Fibroblast of pulmonary artery (primary cell): ENCODE data around the gene IQCE.
A peak's percentile ranks its signal among the peaks of the same experiment; 100 is the strongest.

Source experiments
- DNase-seq: peaks from one replicate; pipeline ENCODE4 v3.0.0-alpha.2; 2010; ENCODE audit warnings: low read depth
- H3K4me3 ChIP-seq: replicated peaks from 2 replicates; pipeline ENCODE4 v1.5.1; 2011; ENCODE audit warnings: low read depth, mild to moderate bottlenecking, control low read depth, low read length, moderate library complexity
- TF ChIP-seq, protein P1 (sequence below): IDR thresholded peaks from 2 replicates; pipeline ENCODE4 v1.5.1; 2011; ENCODE audit warnings: mild to moderate bottlenecking, control low read depth, low read length, inconsistent platforms; ENCODE audit errors: missing control alignments

Gene IQCE

DNA sequence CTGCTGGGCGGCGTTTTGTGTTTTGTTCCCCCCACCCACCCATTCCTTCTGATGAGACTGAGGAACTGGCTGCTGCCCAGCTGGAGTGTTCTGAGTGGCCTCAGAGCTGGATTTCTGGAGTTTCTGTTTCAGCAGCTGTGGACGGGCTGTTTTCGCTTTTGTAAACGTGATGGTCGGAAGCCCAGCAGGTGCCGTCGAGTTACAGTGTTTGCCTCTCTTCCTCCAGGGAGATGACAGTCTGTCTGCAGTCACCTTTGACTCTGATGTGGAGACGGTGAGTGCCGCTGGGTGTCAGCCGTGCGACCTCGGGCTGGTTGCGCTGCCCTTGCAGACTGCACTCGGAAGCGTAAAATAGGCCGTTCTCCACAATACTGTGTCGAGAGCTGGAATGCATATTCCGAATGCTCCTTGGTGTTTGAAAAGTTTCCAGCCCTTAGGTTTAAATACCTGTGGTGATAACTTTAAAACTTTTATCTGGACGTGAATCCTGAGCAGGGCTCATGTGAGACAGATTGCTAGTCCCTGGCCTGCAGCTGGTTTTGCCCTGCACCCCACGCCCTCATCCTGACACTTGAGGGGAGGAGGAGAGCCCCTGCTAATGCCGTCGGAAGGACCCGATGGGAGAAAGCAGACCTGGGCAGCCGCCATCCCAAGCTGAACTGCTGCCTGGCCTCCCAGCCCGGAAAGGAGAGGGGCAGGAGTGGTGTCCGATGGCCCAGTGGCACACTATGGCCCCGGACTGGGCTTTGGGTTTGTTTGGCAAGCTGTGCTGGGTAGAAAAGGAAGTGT is 8.3 kb downstream of the IQCE start:
- TF ChIP-seq, protein P1, sequence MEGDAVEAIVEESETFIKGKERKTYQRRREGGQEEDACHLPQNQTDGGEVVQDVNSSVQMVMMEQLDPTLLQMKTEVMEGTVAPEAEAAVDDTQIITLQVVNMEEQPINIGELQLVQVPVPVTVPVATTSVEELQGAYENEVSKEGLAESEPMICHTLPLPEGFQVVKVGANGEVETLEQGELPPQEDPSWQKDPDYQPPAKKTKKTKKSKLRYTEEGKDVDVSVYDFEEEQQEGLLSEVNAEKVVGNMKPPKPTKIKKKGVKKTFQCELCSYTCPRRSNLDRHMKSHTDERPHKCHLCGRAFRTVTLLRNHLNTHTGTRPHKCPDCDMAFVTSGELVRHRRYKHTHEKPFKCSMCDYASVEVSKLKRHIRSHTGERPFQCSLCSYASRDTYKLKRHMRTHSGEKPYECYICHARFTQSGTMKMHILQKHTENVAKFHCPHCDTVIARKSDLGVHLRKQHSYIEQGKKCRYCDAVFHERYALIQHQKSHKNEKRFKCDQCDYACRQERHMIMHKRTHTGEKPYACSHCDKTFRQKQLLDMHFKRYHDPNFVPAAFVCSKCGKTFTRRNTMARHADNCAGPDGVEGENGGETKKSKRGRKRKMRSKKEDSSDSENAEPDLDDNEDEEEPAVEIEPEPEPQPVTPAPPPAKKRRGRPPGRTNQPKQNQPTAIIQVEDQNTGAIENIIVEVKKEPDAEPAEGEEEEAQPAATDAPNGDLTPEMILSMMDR = no peak
- no peak overlapping the region for H3K4me3 ChIP-seq
- no peak for DNase-seq

DNA sequence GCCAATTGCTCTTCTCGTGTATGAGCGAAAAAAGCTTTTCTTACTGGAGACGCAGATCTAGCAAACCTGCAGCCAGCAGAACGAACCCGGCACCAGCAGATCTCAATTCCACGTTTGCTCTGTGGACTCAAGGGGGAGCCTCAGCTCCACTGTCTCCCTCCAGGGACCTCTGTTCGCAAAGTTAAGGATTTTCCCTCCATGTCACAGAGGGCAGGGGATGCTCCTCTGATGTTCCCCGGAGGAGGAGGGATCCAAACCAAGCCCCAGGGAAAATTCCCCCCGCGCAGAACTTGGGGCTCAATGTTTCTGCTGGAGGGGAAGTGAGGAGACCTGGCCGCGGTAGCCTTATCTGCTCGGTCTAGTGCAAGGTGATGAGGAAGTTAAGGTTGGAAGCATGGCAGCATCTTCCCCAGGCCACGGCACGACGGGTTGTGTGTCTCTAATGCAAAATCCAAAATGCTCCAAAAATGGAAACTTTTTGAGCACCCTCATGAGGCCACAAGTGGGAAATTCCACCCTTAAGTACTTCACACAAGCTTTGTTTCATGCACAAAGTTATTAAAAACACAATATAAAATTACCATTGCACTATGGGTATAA is 9.0 kb downstream of the IQCE start:
- TF ChIP-seq, protein P1 = peak; percentile 64
- DNase-seq = peak; percentile 57
- H3K4me3 ChIP-seq = no peak overlapping the region

DNA sequence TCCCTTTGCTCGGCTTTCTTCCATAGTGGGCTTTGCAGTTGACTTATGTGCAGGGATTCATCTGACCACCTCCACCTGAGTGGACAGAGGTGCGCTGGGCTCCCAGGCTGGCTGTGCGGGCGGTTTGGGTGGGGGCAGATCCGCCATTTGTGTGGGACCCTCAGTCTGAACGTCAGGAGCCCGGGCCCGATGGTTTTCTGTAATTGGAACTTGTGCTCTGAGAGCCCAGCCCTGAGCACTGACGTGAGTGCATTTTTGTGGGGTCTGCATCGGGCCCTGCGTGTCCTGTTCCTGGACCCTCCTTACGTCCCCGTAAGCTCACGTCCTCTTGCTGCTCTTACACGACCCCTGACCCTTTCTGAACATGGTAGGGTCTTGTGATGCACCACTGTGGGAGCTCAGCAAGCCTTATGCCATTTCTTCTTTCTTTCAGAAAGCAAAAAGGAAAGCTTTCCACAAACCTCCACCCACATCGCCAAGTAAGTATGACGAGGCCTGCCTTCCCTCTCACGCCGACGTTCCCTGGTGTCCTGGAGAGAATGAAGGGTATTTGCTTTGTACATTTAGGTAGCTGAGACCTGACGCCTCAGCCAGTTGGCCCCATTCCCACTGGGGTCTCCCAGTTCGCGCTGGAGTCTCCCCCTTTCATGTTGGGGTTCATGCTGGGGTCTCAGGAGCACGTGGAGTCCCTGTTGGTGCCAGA is 9.9 kb downstream of the IQCE start:
- DNase-seq = no peak
- TF ChIP-seq, protein P1 = no peak

DNA sequence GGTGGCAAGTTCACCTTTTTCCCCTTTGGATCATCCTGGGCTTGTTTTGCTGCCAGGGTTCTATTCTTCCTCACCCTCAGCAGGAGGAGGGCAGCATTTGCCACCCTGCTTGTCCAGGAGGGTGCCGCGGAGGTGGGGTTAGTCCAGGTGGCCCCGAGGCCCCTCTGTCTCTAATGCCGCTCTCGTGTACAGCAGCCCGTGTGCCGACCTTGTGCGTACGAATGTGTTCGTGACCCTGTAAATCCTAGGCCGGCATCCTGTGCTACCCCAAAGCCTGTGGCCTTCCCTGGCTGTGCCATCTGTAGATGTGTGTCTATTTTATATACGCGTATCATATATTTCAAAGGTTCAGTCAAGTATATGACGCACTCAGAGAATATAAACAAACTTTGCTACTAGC is 10.6 kb downstream of the IQCE start:
- TF ChIP-seq, protein P1 = no peak
- no peak for DNase-seq
- no peak overlapping the region for H3K4me3 ChIP-seq

More for the DNA sequence above, 9.9 kb downstream of the IQCE start:
- H3K4me3 ChIP-seq = no peak overlapping the region

DNA sequence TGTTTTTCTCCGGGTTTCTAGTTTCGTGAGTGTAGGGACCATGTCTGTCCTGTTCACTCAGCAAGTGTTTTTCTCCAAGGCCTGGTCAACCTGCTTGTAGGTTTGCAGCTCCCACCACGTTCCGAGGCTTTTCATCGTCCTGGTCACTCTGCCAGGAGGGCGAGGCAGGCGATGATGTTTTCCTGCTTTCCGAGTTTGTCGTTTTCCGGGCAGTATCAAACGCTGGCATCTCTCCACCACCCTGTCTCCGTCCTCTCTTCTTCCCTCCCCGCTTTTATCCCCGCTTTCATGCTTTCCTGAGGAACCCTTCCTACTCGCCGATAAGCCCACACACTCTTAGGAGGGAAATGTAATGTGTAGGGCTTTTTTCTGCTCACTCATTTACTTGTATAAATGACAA is 11.2 kb downstream of the IQCE start:
- no peak overlapping the region for H3K4me3 ChIP-seq
- TF ChIP-seq, protein P1 = no peak
- DNase-seq = no peak

DNA sequence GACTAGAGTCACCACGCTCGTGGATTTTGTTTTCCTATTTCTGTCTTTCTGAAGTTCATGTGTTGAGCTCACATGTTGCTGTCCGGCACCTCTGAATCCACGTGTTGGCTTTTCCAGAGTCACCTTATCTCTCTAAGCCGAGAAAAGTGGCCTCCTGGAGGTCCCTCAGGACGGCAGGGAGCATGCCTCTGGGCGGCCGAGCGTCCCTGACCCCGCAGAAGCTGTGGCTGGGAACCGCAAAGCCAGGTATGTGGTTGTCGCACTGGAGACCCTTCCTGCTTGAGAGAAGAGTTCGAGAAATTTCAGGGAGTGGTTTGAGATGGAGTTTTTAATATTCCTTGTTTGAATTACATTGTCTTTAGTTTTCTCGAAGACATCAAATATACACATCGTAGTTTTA is 12.6 kb downstream of the IQCE start:
- H3K4me3 ChIP-seq = no peak overlapping the region
- DNase-seq = no peak
- TF ChIP-seq, protein P1 = no peak
